ENCODE results near the gene SPOCK3.
"Not testable (repeated sequence)": the region's sequence is repeated elsewhere in the genome, so short reads cannot be mapped to it uniquely, and the experiment has no call there.

The SPOCK3 gene

GRCh38 chr4:166723532-166724140, 510.7 kb downstream of the SPOCK3 start:
- no peak for FAIRE-seq
- DNase-seq (ENCODE audit: extremely low spot score, insufficient read length, low read depth): no peak

DNA sequence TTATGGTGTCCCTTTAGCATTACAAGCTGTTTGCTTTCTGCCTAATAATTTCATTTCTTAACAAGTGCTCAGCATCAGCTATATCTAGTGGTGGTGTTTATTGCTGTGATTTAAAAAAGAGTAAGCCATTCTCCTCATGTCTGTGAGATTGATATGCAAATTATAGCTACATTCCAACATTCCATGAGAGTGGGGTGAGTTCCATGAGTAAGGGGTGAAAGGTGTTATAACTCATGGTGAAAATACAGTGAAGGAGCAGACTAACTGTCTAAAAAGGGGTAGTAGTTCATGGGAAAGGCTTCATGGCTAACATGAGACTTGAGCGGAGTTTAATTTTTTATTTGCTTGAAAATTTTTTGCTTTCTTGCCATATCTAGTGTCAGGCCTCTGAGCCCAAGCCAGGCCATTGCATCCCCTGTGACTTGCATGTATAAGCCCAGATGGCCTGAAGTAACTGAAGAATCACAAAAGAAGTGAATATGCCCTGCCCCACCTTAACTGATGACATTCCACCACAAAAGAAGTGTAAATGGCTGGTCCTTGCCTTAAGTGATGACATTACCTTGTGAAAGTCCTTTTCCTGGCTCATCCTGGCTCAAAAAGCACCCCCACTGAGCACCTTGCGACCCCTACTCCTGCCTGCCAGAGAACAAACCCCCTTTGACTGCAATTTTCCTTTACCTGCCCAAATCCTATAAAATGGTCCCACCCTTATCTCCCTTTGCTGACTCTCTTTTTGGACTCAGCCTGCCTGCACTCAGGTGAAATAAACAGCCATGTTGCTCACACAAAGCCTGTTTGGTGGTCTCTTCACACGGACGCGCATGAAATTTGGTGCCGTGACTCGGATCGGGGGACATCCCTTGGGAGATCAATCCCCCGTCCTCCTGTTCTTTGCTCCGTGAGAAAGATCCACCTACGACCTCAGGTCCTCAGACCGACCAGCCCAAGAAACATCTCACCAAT, 518.3 kb downstream of the SPOCK3 start:
- not testable (repeated sequence) for FAIRE-seq; DNase-seq (ENCODE audit: extremely low spot score, insufficient read length, low read depth)

DNA sequence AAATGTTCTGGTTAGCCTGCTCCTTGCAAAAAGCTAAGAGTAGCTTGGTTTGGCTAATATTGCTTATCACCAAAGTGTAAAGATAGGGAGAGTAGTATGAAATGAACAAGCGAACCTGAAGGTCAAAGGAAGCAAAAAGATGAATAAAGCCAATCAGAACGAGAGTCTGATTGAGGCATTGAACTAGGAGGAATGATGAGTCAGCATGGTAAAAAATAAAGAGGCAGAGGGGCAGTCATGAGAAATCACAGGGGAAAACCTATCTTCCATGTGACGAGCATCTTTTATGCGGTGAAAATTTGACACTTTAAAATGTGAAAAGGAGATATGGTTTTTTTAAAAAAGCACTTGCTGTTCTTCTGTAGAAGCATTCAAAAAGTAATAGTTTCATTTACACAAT, 533.7 kb downstream of the SPOCK3 start:
- DNase-seq (ENCODE audit: extremely low spot score, insufficient read length, low read depth) (no peak), FAIRE-seq (no peak)

DNA sequence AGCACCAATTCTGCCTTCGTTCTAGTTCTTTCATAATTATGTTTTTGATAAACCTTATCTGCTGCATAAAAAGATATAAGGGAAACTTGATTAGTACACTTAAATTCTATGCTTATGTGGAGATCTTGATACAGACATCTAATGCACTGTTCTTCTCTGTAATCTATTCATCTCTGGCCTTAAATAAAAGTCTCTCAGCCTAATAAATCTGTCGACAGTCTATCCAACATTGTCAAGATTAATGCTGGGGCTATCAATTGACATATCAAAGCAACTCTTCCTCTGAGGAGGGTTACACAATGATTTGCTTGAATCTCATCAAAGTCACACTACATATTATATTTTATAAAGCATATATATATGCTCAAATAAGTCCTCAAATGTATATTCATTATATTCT, 545.5 kb downstream of the SPOCK3 start:
- no peak for FAIRE-seq
- no peak for DNase-seq (ENCODE audit: extremely low spot score, insufficient read length, low read depth)

DNA sequence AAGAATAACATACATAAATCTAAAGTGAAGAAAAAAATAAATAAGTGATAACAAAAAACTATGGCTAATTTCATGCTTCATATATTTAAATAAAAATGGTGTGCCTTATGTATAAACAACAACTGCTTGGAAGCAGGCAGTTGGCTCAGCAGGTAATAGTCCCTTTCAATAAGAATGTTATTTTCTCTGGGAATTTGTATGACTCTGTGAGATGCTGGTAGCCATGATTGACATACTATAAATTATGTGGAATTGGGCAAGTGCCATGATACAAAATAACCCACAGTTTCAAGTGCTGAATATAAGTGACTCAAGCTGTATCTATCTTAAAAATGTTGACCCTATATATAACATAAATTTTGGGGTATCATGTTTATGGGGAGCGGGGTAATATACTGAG, 546.5 kb downstream of the SPOCK3 start:
- DNase-seq (ENCODE audit: extremely low spot score, insufficient read length, low read depth) (no peak), FAIRE-seq (no peak)

All from GM18507 (cell line).